DOHH2 (cell line): Measurements from ENCODE around the gene CR1L.

ENCODE experiments used
- H3F3A ChIP-seq: fragments of 200-600 bp; sonication (generic), shearing (Covaris generic); 2 replicates; pipeline ENCODE4 v1.6.0; 2016; ENCODE audit warnings: antibody characterized with exemption, mild to moderate bottlenecking; ENCODE audit not compliant: control insufficient read depth, insufficient read depth
- H3K27ac ChIP-seq: fragments of 200-600 bp; sonication (generic); 2 replicates; pipeline ENCODE4 v1.5.1; 2014; ENCODE audit warnings: low read depth, mild to moderate bottlenecking, low read length, moderate library complexity
- H3K27me3 ChIP-seq: fragments of 200-600 bp; sonication (generic); 2 replicates; pipeline ENCODE4 v1.6.1; 2014; ENCODE audit warnings: mild to moderate bottlenecking, low read length, mixed read lengths; ENCODE audit not compliant: control insufficient read depth
- H3K36me3 ChIP-seq: fragments of 200-600 bp; sonication (generic); 2 replicates; pipeline ENCODE4 v1.6.1; 2014; ENCODE audit warnings: mild to moderate bottlenecking, low read length, moderate library complexity, mixed read lengths; ENCODE audit not compliant: control insufficient read depth
- H3K4me1 ChIP-seq: fragments of 200-600 bp; sonication (generic); 2 replicates; pipeline ENCODE4 v1.6.1; 2014; ENCODE audit warnings: mild to moderate bottlenecking, low read length, mixed read lengths; ENCODE audit not compliant: control insufficient read depth
- H3K4me2 ChIP-seq: fragments of 200-600 bp; sonication (generic); 2 replicates; pipeline ENCODE4 v1.6.0; 2014; ENCODE audit warnings: mild to moderate bottlenecking, low read length, moderate library complexity
- H3K4me3 ChIP-seq: fragments of 200-600 bp; sonication (generic); 2 replicates; pipeline ENCODE4 v1.5.1; 2014; ENCODE audit warnings: mild to moderate bottlenecking, low read length, mixed read lengths
- H3K79me2 ChIP-seq: fragments of 200-600 bp; sonication (generic); 2 replicates; pipeline ENCODE4 v1.6.1; 2014; ENCODE audit warnings: mild to moderate bottlenecking, low read length, mixed read lengths; ENCODE audit not compliant: control insufficient read depth
- H3K9me2 ChIP-seq: fragments of 200-600 bp; sonication (generic); replicated peaks from 2 replicates; pipeline ENCODE4 v1.6.1; 2014; ENCODE audit warnings: mild to moderate bottlenecking, low read length, mixed read lengths; ENCODE audit not compliant: control insufficient read depth
- H3K9me3 ChIP-seq: fragments of 200-600 bp; sonication (generic); 2 replicates; pipeline ENCODE4 v1.6.1; 2014; ENCODE audit warnings: antibody characterized with exemption, low read length, mixed read lengths; ENCODE audit not compliant: control insufficient read depth, insufficient read depth
- H4K20me1 ChIP-seq: fragments of 200-600 bp; sonication (generic); 2 replicates; pipeline ENCODE4 v1.6.0; 2014; ENCODE audit warnings: low read depth, mild to moderate bottlenecking, antibody characterized with exemption, low read length, moderate library complexity; ENCODE audit not compliant: control insufficient read depth, insufficient read depth
- CTCF ChIP-seq: fragments of 200-600 bp; sonication (generic); IDR thresholded peaks from one replicate; pipeline ENCODE4 v1.5.1; 2014; ENCODE audit warnings: antibody characterized with exemption, mild to moderate bottlenecking, low read depth, low read length; ENCODE audit not compliant: poor library complexity, severe bottlenecking
- EZH2phosphoT487 ChIP-seq: fragments of 200-600 bp; sonication (generic); IDR thresholded peaks from 2 replicates; pipeline ENCODE4 v1.6.1; 2017; ENCODE audit warnings: borderline replicate concordance, mild to moderate bottlenecking, antibody characterized with exemption, low read length, moderate library complexity, mixed read lengths

The CR1L gene

GRCh38 chr1:207651583-207651982, 6.7 kb downstream of the CR1L start:
- no peaks in the 10 kb centered on the region for H3F3A ChIP-seq
- H3K4me1 ChIP-seq = peaks cover 9% of the 10 kb centered on the region
- H3K4me3 ChIP-seq = no peak overlapping the region
- TF ChIP-seq EZH2phosphoT487 (no peak), CTCF (no peak)
- H3K4me2 ChIP-seq = no peak overlapping the region
- no peaks in the 10 kb centered on the region for H3K9me2 ChIP-seq
- H3K27me3 ChIP-seq = peaks cover 3% of the 10 kb centered on the region; the same call in 1 of the 2 replicates
- no peaks in the 10 kb centered on the region for H4K20me1 ChIP-seq
- H3K9me3 ChIP-seq = no peaks in the 10 kb centered on the region
- no peak overlapping the region for H3K27ac ChIP-seq
- no peaks in the 10 kb centered on the region for H3K36me3 ChIP-seq
- no peaks in the 10 kb centered on the region for H3K79me2 ChIP-seq

GRCh38 chr1:207654320-207654719, 9.4 kb downstream of the CR1L start:
- no peaks in the 10 kb centered on the region for H4K20me1 ChIP-seq
- TF ChIP-seq EZH2phosphoT487 (no peak), CTCF (peak; percentile 23)
- no peaks in the 10 kb centered on the region for H3F3A ChIP-seq
- H3K9me2 ChIP-seq = no peaks in the 10 kb centered on the region
- H3K4me2 ChIP-seq = no peak overlapping the region
- H3K27ac ChIP-seq = no peak overlapping the region
- no peaks in the 10 kb centered on the region for H3K79me2 ChIP-seq
- no peak overlapping the region for H3K4me3 ChIP-seq
- H3K27me3 ChIP-seq = peaks cover 3% of the 10 kb centered on the region; the same call in 1 of the 2 replicates
- H3K4me1 ChIP-seq = peaks cover 9% of the 10 kb centered on the region
- H3K36me3 ChIP-seq = no peaks in the 10 kb centered on the region
- H3K9me3 ChIP-seq = no peaks in the 10 kb centered on the region

GRCh38 chr1:207658408-207658807, 13.5 kb downstream of the CR1L start:
- Histone ChIP-seq H3K9me3 (no peaks in the 10 kb centered on the region), H3K4me3 (no peak overlapping the region), H3F3A (no peaks in the 10 kb centered on the region), H4K20me1 (no peaks in the 10 kb centered on the region), H3K36me3 (no peaks in the 10 kb centered on the region), H3K27me3 (peaks cover 2% of the 10 kb centered on the region; the same call in 1 of the 2 replicates), H3K9me2 (no peaks in the 10 kb centered on the region), H3K27ac (no peak overlapping the region), H3K79me2 (no peaks in the 10 kb centered on the region), H3K4me2 (no peak overlapping the region), H3K4me1 (no peaks in the 10 kb centered on the region)
- TF ChIP-seq CTCF (no peak), EZH2phosphoT487 (no peak)
